ENCODE measurements around the gene ARMC7. TPM values are rescaled to one million over a fixed set of nuclear protein-coding genes. Genes with fewer than 3 reads are reported as not detected.

Gene ARMC7
- total RNA-seq, 3 donors from 2014 or later: 13.2 to 14.4 (median 13.7) TPM

GRCh38 chr17:75087558-75088453 lies 22.0 kb upstream of the ARMC7 start, which contains the start of gene SLC16A5:
Gene SLC16A5 (plus strand): TSS chr17:75087954. CDS start chr17:75093637, 5,683 bp downstream.
- H3K4me1 Mint-ChIP-seq (ENCODE audit: low read depth): peaks cover 51% of the 10 kb centered on the region
- ATAC-seq: peak; percentile 65 to 72
- no peaks in the 10 kb centered on the region for H3K9me3 Mint-ChIP-seq

GRCh38 chr17:75088465-75089417 lies 21.0 kb upstream of the ARMC7 start:
- ATAC-seq (peak; percentile 28 to 50), DNase-seq (no peak)
- H3K9me3 Mint-ChIP-seq: no peaks in the 10 kb centered on the region
- H3K4me3 Mint-ChIP-seq: peak overlapping the region; percentile 77
- H3K27me3 Mint-ChIP-seq (ENCODE audit: low read depth): peaks cover 1% of the 10 kb centered on the region
- peaks cover 50% of the 10 kb centered on the region for H3K4me1 Mint-ChIP-seq (ENCODE audit: low read depth)
- no peaks in the 10 kb centered on the region for H3K36me3 Mint-ChIP-seq (ENCODE audit: insufficient read depth)

More at GRCh38 chr17:75087558-75088453, 22.0 kb upstream of the ARMC7 start, which contains the start of gene SLC16A5:
- peak within 1 kb of the TSS; percentile 77 for H3K4me3 Mint-ChIP-seq
- H3K27me3 Mint-ChIP-seq (ENCODE audit: low read depth): peaks cover 1% of the 10 kb centered on the region
- no peaks in the 10 kb centered on the region for H3K36me3 Mint-ChIP-seq (ENCODE audit: insufficient read depth)
- peak; percentile 23 for DNase-seq

- DNase-seq (no peak), ATAC-seq (no peak)
- Mint-ChIP-seq H3K9me3 (no peaks in the 10 kb centered on the region), H3K36me3 (ENCODE audit: insufficient read depth) (no peaks in the 10 kb centered on the region), H3K4me3 (no peak overlapping the region), H3K4me1 (ENCODE audit: low read depth) (peaks cover 43% of the 10 kb centered on the region), H3K27me3 (ENCODE audit: low read depth) (peaks cover 1% of the 10 kb centered on the region)
Measured at GRCh38 chr17:75090871-75091854, 18.6 kb upstream of the ARMC7 start.

GRCh38 chr17:75091855-75092327 lies 17.9 kb upstream of the ARMC7 start:
- Mint-ChIP-seq H3K4me1 (ENCODE audit: low read depth) (peaks cover 37% of the 10 kb centered on the region), H3K36me3 (ENCODE audit: insufficient read depth) (no peaks in the 10 kb centered on the region), H3K9me3 (no peaks in the 10 kb centered on the region), H3K27me3 (ENCODE audit: low read depth) (peaks cover 1% of the 10 kb centered on the region), H3K4me3 (no peak overlapping the region)
- ATAC-seq (no peak), DNase-seq (no peak)

GRCh38 chr17:75093548-75094158 lies 16.1 kb upstream of the ARMC7 start:
- ATAC-seq (no peak), DNase-seq (no peak)
- Mint-ChIP-seq H3K27me3 (ENCODE audit: low read depth) (peaks cover 1% of the 10 kb centered on the region), H3K9me3 (no peaks in the 10 kb centered on the region), H3K4me3 (no peak overlapping the region), H3K4me1 (ENCODE audit: low read depth) (peaks cover 27% of the 10 kb centered on the region), H3K36me3 (ENCODE audit: insufficient read depth) (no peaks in the 10 kb centered on the region)

GRCh38 chr17:75094871-75095399 lies 14.8 kb upstream of the ARMC7 start:
- Mint-ChIP-seq H3K36me3 (ENCODE audit: insufficient read depth) (no peaks in the 10 kb centered on the region), H3K4me1 (ENCODE audit: low read depth) (peaks cover 15% of the 10 kb centered on the region), H3K4me3 (no peak overlapping the region), H3K9me3 (no peaks in the 10 kb centered on the region), H3K27me3 (ENCODE audit: low read depth) (peaks cover 1% of the 10 kb centered on the region)
- no peak for DNase-seq
- ATAC-seq: no peak

GRCh38 chr17:75096082-75096625 lies 13.6 kb upstream of the ARMC7 start:
- H3K4me1 Mint-ChIP-seq (ENCODE audit: low read depth): peaks cover 8% of the 10 kb centered on the region
- no peak overlapping the region for H3K4me3 Mint-ChIP-seq
- no peaks in the 10 kb centered on the region for H3K36me3 Mint-ChIP-seq (ENCODE audit: insufficient read depth)
- no peak for DNase-seq
- H3K9me3 Mint-ChIP-seq: no peaks in the 10 kb centered on the region
- peaks cover 1% of the 10 kb centered on the region for H3K27me3 Mint-ChIP-seq (ENCODE audit: low read depth)
- no peak for ATAC-seq

GRCh38 chr17:75097865-75098264 lies 11.9 kb upstream of the ARMC7 start:
- no peaks in the 10 kb centered on the region for H3K9me3 Mint-ChIP-seq
- ATAC-seq: no peak
- no peaks in the 10 kb centered on the region for H3K36me3 Mint-ChIP-seq (ENCODE audit: insufficient read depth)
- DNase-seq: no peak
- no peaks in the 10 kb centered on the region for H3K4me1 Mint-ChIP-seq (ENCODE audit: low read depth)
- no peak overlapping the region for H3K4me3 Mint-ChIP-seq
- H3K27me3 Mint-ChIP-seq (ENCODE audit: low read depth): no peaks in the 10 kb centered on the region

GRCh38 chr17:75098861-75099260 lies 10.9 kb upstream of the ARMC7 start:
- no peaks in the 10 kb centered on the region for H3K27me3 Mint-ChIP-seq (ENCODE audit: low read depth)
- no peak overlapping the region for H3K4me3 Mint-ChIP-seq
- no peaks in the 10 kb centered on the region for H3K9me3 Mint-ChIP-seq
- H3K4me1 Mint-ChIP-seq (ENCODE audit: low read depth): no peaks in the 10 kb centered on the region
- ATAC-seq (no peak), DNase-seq (no peak)
- H3K36me3 Mint-ChIP-seq (ENCODE audit: insufficient read depth): no peaks in the 10 kb centered on the region

GRCh38 chr17:75099881-75100595 lies 9.7 kb upstream of the ARMC7 start:
- no peaks in the 10 kb centered on the region for H3K9me3 Mint-ChIP-seq
- H3K36me3 Mint-ChIP-seq (ENCODE audit: insufficient read depth): no peaks in the 10 kb centered on the region
- ATAC-seq (no peak), DNase-seq (no peak)
- no peak overlapping the region for H3K4me3 Mint-ChIP-seq
- no peaks in the 10 kb centered on the region for H3K4me1 Mint-ChIP-seq (ENCODE audit: low read depth)
- H3K27me3 Mint-ChIP-seq (ENCODE audit: low read depth): no peaks in the 10 kb centered on the region

- no peaks in the 10 kb centered on the region for H3K27me3 Mint-ChIP-seq (ENCODE audit: low read depth)
- no peak for DNase-seq
- ATAC-seq: no peak
- H3K9me3 Mint-ChIP-seq: no peaks in the 10 kb centered on the region
- no peak overlapping the region for H3K4me3 Mint-ChIP-seq
- H3K4me1 Mint-ChIP-seq (ENCODE audit: low read depth): no peaks in the 10 kb centered on the region
- H3K36me3 Mint-ChIP-seq (ENCODE audit: insufficient read depth): no peaks in the 10 kb centered on the region
Measured at GRCh38 chr17:75102385-75102821, 7.4 kb upstream of the ARMC7 start.
